GM20431 (cell line): ENCODE measurements around the gene ALKBH8.

ENCODE experiments used
- in situ Hi-C: fragments of 300-500 bp; cut with MseI, MboI; formaldehyde crosslinking; loops from one replicate; pipeline ENCODE4 v1.15.0; 2020; ENCODE audit warnings: low sequenced_read_pairs; ENCODE audit not compliant: unreplicated experiment

Gene ALKBH8, protein sequence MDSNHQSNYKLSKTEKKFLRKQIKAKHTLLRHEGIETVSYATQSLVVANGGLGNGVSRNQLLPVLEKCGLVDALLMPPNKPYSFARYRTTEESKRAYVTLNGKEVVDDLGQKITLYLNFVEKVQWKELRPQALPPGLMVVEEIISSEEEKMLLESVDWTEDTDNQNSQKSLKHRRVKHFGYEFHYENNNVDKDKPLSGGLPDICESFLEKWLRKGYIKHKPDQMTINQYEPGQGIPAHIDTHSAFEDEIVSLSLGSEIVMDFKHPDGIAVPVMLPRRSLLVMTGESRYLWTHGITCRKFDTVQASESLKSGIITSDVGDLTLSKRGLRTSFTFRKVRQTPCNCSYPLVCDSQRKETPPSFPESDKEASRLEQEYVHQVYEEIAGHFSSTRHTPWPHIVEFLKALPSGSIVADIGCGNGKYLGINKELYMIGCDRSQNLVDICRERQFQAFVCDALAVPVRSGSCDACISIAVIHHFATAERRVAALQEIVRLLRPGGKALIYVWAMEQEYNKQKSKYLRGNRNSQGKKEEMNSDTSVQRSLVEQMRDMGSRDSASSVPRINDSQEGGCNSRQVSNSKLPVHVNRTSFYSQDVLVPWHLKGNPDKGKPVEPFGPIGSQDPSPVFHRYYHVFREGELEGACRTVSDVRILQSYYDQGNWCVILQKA

GRCh38 chr11:107565219-107565937 is at the start of gene ALKBH8:
Gene ALKBH8, minus strand, starts transcription at chr11:107565735. Its CDS starts 4,842 bp downstream, at chr11:107560893.
- in situ Hi-C loops, result no loop called here

GRCh38 chr11:107612445-107612844 is 46.9 kb upstream of the ALKBH8 start:
- in situ Hi-C loops, result no loop called here

- in situ Hi-C loops, result no loop called here
These were observed 44.1 kb upstream of the ALKBH8 start for GRCh38 chr11:107609400-107610218.

GRCh38 chr11:107608809-107609208 is 43.3 kb upstream of the ALKBH8 start:
- in situ Hi-C loops, result no loop called here

- in situ Hi-C loops, result no loop called here
These were observed 40.6 kb upstream of the ALKBH8 start for GRCh38 chr11:107606141-107606540.

- in situ Hi-C loops, result no loop called here
These were observed 39.8 kb upstream of the ALKBH8 start for GRCh38 chr11:107605061-107606006.

DNA sequence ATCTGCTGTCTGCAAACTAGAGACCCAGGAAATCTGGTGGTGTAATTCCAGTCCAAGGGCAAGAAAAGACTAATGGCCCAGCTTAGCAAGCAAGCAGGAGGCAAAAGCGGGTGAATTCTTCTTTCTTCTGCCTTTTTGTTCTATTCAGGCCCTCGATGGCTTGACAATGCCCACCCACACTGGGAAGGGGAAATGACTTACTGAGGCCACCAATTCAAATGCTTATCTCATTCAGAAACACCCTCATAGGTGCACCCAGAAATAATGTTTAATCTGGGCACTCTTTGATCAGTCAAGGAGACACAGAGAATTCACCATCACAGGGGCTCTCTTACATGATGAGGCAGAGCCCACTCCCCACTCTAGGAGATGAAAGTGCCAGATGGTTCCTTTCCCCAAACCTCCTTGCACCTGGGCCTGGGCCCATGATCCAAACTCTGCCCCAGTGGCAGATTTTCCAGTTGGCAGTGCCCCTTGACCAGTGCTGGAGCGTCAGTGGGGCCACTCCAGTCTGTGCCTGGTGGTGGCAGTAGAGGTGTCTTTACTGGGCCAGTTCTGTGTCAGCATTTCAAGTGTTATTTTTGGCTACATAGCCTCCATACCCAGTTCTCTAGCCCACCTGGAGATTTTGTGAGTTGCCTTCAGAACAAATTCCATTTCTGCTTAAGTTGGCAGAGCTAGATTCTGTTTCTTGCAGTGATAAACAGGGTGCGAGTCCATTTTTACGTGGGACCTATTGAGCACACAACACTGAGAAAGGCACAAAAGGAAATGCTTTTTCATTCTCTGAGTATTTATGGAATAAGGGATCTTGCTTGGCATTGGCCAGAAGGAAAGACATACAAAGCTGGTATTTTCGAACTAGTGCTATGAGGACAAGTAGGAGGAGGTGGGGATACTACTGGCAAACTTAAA is 32.9 kb upstream of the ALKBH8 start:
- in situ Hi-C loops, result loop anchor here (25.0 kb wide), 1 partner anchor 89 kb away; no protein-coding TSS in a partner anchor

GRCh38 chr11:107594736-107595135 is 29.2 kb upstream of the ALKBH8 start:
- in situ Hi-C loops, result loop anchor here (25.0 kb wide), 1 partner anchor 93 kb away; no protein-coding TSS in a partner anchor

GRCh38 chr11:107593951-107594350 is 28.4 kb upstream of the ALKBH8 start:
- in situ Hi-C loops, result loop anchor here (25.0 kb wide), 1 partner anchor 93 kb away; no protein-coding TSS in a partner anchor

GRCh38 chr11:107592813-107593212 is 27.3 kb upstream of the ALKBH8 start:
- in situ Hi-C loops, result loop anchor here (25.0 kb wide), 1 partner anchor 94 kb away; no protein-coding TSS in a partner anchor

GRCh38 chr11:107592231-107592590 is 26.7 kb upstream of the ALKBH8 start:
- in situ Hi-C loops, result loop anchor here (25.0 kb wide), 1 partner anchor 95 kb away; no protein-coding TSS in a partner anchor

GRCh38 chr11:107591378-107592230 is 26.1 kb upstream of the ALKBH8 start:
- in situ Hi-C loops, result loop anchor here (25.0 kb wide), 1 partner anchor 96 kb away; no protein-coding TSS in a partner anchor

- in situ Hi-C loops, result loop anchor here (25.0 kb wide), 1 partner anchor 97 kb away; no protein-coding TSS in a partner anchor
These were observed 25.2 kb upstream of the ALKBH8 start, which contains the start of gene ELMOD1 for GRCh38 chr11:107590460-107591377. Gene ELMOD1, plus strand, starts transcription at chr11:107591147. Its CDS starts 27,043 bp downstream, at chr11:107618190.

- in situ Hi-C loops, result loop anchor here (25.0 kb wide), 1 partner anchor 100 kb away; no protein-coding TSS in a partner anchor
These were observed 21.9 kb upstream of the ALKBH8 start for GRCh38 chr11:107587306-107587979.
